ENCODE data around the gene DSG2.

Gene DSG2

DNA sequence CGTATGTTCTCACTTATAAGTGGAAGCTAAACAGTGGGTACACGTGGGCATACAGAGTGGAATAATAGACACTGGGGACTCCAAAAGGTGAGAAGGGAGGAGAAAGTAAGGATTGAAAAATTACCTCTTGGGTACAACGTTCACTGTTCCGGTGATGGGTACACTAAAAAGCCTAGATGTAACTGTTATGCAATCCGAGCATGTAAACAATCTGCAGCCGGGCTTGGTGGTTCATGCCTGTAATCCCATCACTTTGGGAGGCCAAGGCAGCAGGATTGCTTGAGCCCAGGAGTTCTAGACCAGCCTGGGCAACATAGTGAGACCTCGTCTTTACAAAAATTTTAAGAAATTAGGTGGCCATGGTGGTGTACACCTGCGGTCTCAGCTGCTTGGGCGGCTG is 60.6 kb downstream of the DSG2 start:
- DNase-seq, result no peak

GRCh38 chr18:31562726-31563125 is 64.7 kb downstream of the DSG2 start:
- DNase-seq, result no peak

DNA sequence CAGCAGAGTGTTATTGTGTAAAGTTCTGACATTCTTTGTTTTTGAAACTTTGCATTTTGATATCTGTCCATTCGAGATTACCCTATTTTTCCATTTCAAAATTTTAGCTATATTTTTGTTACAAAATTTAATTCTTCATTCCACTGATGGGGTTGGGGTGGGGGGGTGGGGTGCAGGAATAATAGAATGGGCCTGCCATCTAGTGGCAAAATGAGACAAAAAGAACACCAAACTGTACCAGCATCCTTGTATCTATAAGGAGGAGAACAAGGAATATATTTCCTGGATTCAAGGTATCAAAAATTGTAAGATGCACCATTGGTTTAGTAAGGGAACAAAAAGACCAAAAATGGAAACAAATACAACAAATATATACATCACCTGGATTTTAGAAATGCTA is 65.8 kb downstream of the DSG2 start:
- no peak for DNase-seq

DNA sequence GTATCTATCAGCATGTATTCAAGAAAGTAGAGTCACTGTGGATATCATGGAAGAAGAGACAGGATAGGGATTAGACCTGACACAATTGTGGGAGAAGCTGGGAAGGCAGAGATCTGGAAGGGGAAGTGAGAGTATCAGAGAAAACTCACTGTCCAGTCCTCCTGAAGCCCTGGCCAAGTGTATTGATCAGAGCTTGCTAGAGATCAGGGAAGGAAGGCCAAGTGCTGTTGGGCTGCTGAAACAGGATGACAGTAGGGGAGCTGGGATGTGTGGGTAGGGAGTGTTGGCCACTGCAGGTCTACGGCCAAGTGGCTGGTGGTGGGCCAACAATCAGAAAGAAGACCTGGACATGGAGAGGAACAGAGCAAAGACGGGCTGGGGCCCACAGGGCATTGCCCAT is 67.4 kb downstream of the DSG2 start:
- DNase-seq, result no peak

- DNase-seq, result no peak
These were observed 68.0 kb downstream of the DSG2 start for GRCh38 chr18:31565782-31566512.

- no peak for DNase-seq
These were observed 68.8 kb downstream of the DSG2 start for GRCh38 chr18:31566576-31567306.

- no peak for DNase-seq
These were observed 74.4 kb downstream of the DSG2 start for GRCh38 chr18:31572368-31572767.

- DNase-seq, result no peak
These were observed 75.1 kb downstream of the DSG2 start for GRCh38 chr18:31573051-31573450.

DNA sequence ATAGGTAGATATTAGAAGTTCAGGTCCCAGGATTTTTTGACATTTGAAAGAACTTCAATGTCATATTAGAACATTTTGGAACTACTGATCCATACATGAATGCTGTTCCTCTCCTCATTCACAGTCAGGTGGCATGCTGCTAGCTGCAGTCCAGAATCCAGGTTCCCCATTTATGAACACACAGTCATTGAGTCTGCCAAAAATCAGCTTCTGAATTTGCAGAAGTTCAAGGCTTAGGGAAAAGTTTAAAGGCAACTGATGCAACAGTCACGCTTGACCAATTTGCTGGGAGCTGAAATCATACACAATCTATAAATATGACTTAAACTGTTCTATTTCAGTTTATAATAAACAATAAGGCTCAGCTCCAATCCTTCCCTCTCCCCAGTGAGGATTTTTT is 76.4 kb downstream of the DSG2 start:
- no peak for DNase-seq

GRCh38 chr18:31575515-31576257 is 77.7 kb downstream of the DSG2 start:
- DNase-seq, result no peak

- DNase-seq, result no peak
These were observed 78.7 kb downstream of the DSG2 start for GRCh38 chr18:31576670-31577069.

DNA sequence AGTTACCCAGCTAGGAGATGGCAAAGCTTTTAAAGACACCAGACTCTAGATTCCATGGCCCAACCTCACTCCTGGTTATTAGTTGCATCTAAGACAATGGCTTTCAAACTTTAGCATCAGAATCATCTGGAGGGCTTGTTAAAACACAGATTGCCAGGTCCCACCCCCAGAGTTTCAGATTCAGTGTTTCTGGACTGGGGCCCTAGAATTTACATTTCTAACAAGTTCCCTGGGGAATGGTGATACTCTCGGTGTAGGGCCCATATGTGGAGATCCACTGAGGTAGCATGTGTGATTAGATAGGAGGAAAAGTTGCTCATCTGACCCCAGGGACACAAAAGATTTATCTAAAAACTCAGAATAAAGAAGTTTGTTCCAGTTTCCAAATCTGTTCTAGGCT is 79.2 kb downstream of the DSG2 start:
- no peak for DNase-seq

- no peak for DNase-seq
These were observed 80.1 kb downstream of the DSG2 start for GRCh38 chr18:31578126-31578525.

GRCh38 chr18:31579375-31579774 is 81.4 kb downstream of the DSG2 start:
- no peak for DNase-seq

DNA sequence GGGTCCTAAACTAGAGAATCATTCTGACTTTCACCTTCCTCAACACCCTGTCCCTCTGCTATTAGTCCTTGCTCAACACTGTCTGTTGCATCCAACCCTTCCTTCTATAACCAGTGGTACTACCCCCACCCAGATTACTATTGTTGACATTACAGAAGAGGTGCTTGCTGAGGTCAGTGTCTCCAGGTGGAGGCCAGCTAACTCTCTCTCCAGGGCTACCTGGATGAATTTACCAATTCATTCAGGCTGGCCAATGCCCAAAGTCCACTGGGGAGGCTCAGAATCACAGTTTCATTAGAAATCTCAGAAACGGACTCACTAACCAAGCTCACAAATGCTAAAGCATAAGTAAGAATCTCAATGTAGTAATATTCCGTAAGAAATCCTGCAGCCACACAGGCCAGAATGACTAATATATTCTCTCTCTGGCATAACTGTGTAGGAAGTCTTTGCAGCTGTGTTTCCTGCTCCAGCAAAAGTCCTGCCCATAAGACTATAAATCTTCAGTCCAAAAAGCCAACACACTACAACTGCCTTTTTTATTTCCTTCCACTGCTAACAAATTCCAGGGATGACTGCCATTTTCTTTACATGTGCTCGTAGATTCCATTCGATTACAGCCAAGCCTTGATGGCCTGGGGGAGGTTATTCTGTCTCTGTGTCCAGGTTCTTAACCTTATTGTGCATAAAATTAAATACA is 83.7 kb downstream of the DSG2 start:
- DNase-seq, result no peak

DNA sequence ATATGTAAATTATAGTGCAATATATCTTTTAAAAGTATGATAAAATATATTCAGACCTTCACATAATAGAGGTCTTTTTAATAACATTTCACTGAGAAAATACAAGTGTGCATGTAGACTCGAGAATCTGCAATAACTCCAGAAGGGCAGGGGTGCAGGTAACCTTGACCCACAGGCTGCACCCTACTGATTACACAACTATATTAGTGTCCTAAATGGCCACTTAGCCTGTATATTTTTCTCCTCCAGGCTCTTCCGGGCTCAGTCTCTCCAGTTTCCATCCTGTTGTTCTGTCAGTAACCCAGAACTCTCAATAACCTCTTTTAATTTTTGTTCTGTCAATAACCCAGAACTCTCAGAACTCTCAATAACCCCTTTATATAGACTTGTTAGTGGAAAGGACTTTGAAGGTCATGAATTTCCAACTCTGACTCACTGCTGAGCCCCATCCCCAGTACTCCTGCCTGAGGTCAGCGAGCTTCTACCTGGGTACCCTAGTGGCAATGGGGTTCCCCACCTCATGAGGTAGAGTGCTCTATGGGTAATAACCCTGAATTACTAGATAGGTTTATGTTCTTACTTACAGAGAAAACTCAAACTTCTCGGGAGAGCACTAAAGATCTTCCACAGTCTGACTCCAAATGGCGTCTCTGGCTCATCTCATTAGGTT is 85.3 kb downstream of the DSG2 start:
- no peak for DNase-seq

GRCh38 chr18:31585991-31586390 is 88.0 kb downstream of the DSG2 start:
- no peak for DNase-seq

- no peak for DNase-seq
These were observed 88.6 kb downstream of the DSG2 start for GRCh38 chr18:31586616-31587015.

DNA sequence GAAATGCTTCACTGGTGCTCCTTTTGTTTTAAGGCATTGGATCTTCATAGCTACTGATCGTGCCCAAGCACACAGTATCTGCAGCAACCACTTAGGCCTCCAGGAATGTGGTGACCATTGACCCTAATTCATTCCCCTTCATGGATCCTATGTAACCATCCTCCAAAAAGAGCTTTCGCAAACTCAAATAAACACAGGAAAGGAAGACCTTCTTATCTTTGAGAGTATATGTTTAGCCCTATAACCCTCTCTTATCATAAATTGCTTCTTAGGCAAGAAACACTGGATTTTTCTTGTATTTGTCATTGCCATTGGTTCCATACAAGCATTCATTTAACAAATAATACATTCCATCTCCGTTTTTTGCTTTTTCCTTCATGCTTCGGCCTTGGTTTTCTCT is 89.6 kb downstream of the DSG2 start:
- DNase-seq, result no peak

DNA sequence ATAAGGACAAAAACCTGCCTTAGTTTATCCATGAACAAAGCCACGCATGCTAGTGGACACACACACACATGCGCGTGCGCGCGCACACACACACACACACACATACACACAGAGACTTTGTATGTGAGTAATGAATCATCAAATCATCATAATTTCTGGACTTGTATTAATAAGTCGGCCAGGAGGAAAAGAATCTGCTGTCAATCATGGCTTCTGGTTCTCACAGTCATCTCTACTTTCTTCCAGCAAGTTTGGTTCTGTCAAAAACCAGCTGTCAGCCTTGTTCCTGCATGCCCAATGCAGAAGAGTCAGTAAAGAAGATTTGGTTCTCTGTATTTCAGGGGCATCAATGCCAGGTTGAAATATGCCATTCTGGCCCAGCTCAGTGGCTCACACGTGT is 92.6 kb downstream of the DSG2 start:
- DNase-seq, result no peak

DNA sequence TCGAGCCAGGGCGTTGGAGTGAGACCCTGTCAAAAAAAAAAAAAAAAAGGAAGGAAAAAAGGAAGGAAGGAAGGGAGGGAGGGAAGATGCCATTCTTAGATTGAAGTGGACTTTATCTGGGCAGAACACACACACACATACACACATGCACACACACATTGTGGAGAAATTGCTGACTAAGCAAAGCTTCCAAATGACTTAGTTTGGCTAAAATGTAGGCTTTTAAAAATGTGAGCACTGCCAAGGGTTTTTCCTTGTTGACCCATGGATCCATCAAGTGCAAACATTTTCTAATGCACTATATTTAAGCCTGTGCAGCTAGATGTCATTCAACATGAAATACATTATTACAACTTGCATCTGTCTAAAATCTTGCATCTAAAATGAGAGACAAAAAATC is 93.1 kb downstream of the DSG2 start:
- no peak for DNase-seq

DNA sequence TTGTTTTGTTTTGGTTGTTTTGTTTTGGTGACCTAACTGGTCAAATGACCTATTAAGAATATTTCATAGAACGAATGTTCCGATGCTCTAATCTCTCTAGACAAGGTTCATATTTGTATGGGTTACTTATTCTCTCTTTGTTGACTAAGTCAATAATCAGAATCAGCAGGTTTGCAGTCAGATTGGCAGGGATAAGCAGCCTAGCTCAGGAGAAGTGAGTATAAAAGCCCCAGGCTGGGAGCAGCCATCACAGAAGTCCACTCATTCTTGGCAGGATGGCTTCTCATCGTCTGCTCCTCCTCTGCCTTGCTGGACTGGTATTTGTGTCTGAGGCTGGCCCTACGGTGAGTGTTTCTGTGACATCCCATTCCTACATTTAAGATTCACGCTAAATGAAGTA is 93.7 kb downstream of the DSG2 start, which contains the start of gene TTR:
TSS of gene TTR (plus strand) at position 250 of the 400 bp plus-strand sequence. CDS start at position 276, 26 bp downstream.
- no peak for DNase-seq
